Cerebellar cortex (tissue), 1 donor: ENCODE data around the gene TBX2.

ENCODE experiments used
- DNase-seq: peaks from one replicate; pipeline ENCODE4 v3.0.0-alpha.2; 2015; ENCODE audit warnings: low spot score

Gene TBX2

GRCh38 chr17:61368832-61369450, 30.7 kb upstream of the TBX2 start:
- no peak for DNase-seq

GRCh38 chr17:61369751-61370150, 29.9 kb upstream of the TBX2 start:
- DNase-seq = no peak

DNA sequence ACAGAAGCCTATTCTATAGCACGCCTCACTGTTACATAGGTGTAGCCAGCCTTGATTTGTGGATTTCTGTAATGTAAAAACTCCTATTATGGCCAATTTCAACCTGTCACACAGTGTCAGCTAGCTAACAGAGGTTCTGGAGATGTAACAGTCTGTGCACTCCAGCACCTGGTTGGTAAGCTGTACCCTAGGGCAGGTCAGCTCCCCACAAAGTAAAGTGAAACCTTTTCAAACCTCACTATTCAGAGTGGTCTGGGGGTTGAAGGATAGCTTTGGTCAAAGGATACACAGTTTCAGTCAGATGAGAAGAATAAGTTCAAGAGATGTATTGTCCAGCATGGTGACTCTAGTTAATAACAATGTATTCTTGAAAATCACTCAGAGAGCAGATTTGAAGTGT, 28.5 kb upstream of the TBX2 start:
- DNase-seq = no peak

GRCh38 chr17:61371606-61372005, 28.0 kb upstream of the TBX2 start:
- no peak for DNase-seq

DNA sequence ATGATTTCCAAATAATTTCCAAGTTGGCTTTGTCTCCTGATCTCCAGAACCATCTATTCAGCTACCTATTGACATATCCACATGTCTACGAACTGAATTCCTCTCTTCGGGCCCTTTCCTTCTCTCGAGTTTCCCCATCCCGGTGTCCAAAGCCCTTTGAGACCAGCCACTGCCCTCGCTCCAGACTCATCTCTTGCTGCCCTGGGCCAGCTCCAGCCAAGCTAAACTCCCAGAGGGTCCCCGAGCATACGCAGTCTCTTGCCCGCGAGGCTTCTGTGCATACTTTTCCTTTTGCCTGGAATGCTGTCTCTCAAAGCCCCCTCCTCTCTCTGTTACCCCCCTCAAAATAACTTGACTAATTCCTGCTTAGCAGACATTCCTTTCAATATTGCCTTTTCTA, 27.2 kb upstream of the TBX2 start:
- DNase-seq = no peak

- DNase-seq = no peak
These were observed 22.5 kb upstream of the TBX2 start for GRCh38 chr17:61376931-61377838.

DNA sequence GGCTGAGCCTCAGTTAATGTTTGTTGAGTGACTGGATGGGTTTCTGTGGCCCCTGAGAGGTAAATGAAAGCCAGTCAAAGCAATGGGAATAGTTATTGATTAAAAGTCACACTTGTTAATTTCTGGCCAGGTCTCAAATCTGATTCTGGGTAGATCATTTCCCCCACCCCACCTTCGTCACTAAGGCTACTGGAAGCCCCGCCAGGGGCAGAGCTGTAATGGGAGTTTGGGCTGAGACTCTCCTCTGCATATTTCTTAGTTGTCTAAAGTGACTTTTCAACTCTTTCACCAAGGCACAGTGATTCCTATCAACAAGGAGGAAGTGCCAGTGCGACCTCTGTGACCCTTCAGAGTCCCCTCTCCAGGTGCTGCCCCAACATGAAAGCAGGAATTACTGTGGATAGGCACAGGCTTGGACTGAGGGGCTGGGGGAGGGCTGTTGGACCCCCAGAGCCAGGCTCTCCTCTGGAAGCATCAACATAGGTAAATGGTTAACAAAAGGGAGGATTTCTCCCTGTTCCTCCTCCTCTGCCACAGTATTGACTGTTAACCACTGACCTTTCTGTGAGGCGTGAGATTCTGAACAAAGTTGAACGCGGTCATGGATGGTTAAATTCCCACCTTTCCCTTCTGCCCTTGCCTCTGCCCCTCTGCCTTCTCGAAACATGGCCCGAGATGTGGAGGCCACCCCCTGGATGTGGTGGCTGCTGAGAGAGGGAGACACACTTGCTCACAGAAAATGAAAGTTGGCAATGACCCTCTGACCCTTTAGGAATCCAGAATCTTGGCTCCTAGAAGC, 20.8 kb upstream of the TBX2 start:
- no peak for DNase-seq

DNA sequence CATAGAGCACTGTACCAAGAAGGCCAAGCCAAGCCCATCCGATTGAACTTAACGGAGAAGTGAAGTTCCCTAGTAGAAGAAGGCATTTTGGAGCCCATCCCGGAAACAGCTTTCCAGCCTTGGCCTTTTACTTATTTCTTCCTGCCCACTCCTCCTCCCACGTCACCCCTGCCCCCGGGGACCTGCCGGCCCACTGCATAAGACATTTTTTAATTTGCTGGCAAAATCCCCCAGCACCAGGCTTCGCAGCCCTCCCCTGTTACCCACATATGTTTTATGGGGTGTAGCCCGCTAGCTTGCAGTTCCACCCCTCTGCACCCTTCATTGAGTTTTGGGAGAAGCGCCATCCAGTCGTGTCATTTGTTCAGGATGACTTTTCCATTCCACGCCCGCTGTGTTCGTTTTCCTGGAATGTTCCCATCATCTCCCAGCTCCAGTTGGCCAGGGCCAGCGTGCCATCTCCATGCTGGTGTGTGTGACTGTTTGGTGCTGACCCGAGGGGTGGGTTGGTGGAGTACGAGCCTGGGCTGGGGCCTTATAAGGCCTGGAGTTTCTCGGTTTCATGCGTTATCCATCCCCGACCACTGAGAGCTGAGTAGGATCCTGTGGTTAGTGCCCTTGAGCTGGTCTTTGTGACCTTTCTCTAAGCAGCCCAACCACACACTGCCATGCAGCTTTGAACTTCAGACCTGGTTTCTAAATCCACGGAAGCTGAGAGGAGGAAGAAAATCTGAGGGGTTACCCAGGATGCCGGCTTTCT, 20.0 kb upstream of the TBX2 start:
- no peak for DNase-seq

DNA sequence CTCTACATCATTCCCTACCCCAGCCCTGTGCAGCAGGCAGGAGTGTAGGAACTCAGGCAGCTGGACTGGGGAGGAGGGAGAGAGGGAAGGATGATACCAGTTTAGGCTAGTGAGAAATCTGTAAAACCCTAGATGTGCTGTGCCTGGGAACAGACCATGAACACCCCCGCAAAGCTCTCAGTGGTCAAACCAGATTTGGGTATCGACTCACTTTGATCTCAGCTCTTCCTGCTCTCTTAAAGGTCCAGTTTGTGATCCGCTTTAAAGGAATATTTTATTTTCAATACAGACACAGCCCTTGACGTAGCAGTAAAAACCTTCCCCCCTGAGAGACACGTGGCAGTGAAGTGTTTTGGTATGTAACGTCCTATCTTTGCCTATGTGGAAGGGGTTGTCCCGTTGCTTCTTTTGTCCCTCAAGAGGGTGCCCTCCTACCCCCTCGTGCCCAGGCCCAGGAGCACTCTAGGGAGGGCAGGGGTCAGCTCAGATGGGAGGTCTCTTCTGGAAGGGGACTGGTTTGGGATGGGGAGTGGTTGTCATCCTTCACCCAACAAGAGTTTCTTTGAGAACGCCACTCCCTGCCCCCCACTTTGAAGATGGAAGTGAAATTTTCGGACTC, 19.3 kb upstream of the TBX2 start:
- DNase-seq = no peak

DNA sequence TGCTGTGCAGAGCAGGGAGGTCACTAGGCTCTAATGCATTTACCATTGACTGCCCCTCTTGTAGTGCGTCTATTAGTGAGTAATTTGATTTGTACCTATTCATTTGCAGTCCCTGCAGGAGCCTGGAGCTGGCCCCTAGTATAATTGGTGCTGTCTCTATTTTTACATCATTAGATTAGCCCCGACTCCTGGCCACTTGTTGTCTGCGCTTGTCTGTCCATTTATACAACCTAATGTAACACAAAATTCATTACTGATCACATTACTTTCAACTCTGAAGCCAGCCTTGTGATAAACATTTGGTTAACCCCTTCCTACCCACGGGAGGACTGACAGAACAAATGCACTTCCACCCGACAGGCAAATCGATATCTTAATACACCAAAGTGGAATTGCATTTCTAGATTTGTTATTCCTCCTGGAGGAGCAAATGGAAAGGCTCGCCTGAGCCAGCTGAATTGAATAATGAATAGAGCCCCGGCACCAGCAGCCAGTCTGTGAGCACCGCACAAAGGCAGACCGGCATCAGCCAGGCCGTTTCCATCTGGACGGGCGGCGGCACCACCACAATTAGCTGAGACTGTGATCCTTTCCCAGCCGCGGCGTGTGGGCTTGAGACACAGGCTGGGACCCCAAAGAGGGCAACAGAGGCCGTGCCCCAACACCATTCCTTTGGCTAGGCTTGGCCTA, 18.7 kb upstream of the TBX2 start:
- no peak for DNase-seq

DNA sequence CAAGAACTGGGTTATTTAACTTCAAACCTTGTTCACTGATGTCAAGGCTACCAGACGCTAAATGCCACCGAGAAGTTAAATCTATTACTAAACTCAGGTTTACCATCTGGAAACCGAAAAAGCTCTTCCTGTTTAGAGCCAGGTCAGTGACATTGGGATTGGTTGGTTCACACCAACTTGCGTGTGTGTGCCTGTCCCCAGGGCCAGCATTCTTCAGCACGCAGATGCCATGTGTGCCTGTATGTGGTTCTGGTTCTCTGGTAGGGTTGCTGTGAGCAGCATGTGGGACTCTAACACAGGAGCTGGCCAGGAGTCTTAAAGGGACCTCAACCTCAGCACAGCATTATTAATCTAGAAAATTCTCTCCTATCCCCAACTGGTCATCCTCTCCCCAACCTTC, 18.1 kb upstream of the TBX2 start:
- no peak for DNase-seq

- no peak for DNase-seq
These were observed 16.6 kb upstream of the TBX2 start for GRCh38 chr17:61382796-61383688.

GRCh38 chr17:61383689-61384201, 15.9 kb upstream of the TBX2 start:
- DNase-seq = no peak

DNA sequence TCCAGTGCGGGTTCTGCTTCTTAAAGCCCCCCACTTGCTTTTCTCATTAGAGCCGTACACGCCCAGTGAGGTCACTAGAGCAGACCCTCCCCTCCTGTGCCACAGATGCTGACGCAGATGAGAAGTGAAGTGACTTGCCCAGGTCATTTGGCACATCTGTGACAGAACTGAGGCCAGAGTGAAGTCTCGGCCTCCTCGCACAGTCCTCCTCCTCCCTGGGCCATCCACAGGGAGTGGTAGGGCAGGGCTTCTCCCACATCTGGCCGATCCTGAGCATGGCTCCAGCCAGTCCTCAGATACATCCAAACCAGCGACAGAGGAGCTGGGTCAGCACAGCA, 15.3 kb upstream of the TBX2 start:
- no peak for DNase-seq

GRCh38 chr17:61384692-61385576, 14.7 kb upstream of the TBX2 start:
- DNase-seq = no peak

DNA sequence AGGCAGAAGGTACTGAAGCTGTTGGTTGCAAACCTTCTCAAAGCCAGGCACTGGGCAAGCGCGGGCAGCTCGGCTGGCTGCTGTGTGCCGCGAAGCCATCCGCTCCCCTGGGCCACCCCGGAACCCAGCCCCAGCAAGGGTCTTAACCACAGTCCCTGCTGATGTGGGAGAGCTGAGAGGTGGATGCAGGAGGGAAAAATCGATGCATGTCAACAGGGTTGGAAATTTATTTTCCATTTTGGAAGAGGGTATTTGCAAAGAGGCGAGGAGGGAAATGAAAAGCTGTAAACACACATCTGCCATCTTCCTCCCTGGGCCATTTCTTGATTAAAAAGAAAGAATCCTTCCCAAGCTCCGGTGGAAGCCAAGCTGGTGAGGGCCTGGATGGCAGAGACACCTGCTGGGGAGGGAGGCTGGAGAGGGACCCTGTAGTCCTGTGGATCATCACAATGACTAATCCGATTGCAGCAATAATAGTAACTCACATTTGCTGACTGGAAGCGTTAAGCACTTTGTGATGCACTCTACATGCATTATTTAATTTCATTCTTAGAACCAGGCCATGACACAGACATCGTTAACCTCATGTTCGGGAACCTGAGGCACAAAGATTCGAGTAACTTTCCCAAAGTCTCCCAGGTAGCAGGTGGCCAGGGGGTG, 13.9 kb upstream of the TBX2 start:
- DNase-seq = no peak

DNA sequence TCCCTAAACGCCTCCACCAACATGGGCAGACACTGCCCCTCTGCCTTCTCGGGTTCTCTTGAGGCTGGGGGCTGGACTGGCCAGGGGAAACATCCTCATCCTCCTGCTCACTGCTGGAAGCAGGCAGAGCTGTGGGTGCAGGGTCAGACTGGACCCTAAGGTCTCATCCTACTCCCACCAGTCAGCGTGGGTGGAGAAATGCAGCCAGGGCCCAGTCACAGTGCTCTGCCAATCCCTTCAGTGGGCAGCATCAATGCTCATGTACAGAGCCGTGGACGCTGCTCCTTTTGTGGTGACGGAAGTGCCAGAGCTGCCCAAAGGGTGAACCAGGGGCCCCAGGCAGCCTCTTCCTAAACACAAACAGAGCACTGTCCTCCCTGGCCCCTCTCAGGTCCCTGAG, 13.4 kb upstream of the TBX2 start:
- DNase-seq = no peak

- no peak for DNase-seq
These were observed 12.6 kb upstream of the TBX2 start for GRCh38 chr17:61387011-61387410.
